B cell (primary cell): Measurements from ENCODE around the gene MED16. TPM values are rescaled to one million over a fixed set of nuclear protein-coding genes. Genes with fewer than 3 reads are reported as not detected.
"Not testable (repeated sequence)": the region's sequence is repeated elsewhere in the genome, so short reads cannot be mapped to it uniquely, and the experiment has no call there.

Experiments
- ATAC-seq: fragments of 200-7000 bp; cut with Tn5 transposase; one replicate; pipeline ENCODE4 v1.10.0; 2021; ENCODE audit warnings: low read depth, mild to moderate bottlenecking, moderate number of reproducible peaks, moderate library complexity
- CTCF ChIA-PET: fragments of 350-600 bp; sonication (Branson Sonifier 250); formaldehyde crosslinking; loops from one replicate; lab custom pipeline; 2021; ENCODE audit warnings: antibody characterized with exemption, inconsistent platforms; lab: Charles Lee
- POLR2A ChIA-PET: fragments of 350-600 bp; sonication (Branson Sonifier 250); formaldehyde crosslinking; loops from one replicate; lab custom pipeline; 2021; ENCODE audit warnings: antibody characterized with exemption; lab: Charles Lee
- DNase-seq: peaks from one replicate; pipeline ENCODE4 v3.0.0; 2013
- H2AFZ ChIP-seq: 2 replicates; pipeline ENCODE4 v1.6.1; 2012; ENCODE audit warnings: mild to moderate bottlenecking, low read depth, low read length; ENCODE audit not compliant: insufficient read depth, poor library complexity, severe bottlenecking
- H3K27ac ChIP-seq, 2 donors: 1 replicate in 1 of 2; 2 replicates in 1 of 2; pipeline ENCODE4 v1.5.1; 2012 to 2013; ENCODE audit warnings: low read length in 2 of 2, mild to moderate bottlenecking in 2 of 2, moderate library complexity in 1 of 2
- H3K27me3 ChIP-seq, 4 experiments: fragments of 200-600 bp in 1 of 4; sonication (generic) in 1 of 4; replicated peaks in 1 of 4; 1 replicate in 2 of 4; 2 replicates in 2 of 4; pipeline versions ENCODE4 v1.6.1 to v1.7.0; 2013 to 2016; ENCODE audit warnings: low read length in 3 of 4, mild to moderate bottlenecking in 2 of 4, mixed read lengths in 1 of 4, moderate library complexity in 1 of 4; ENCODE audit not compliant: insufficient read depth in 4 of 4, control insufficient read depth in 3 of 4; ENCODE audit errors: control extremely low read depth in 1 of 4
- H3K36me3 ChIP-seq, 2 experiments: replicated peaks in 1 of 2; 1 replicate in 1 of 2; 2 replicates in 1 of 2; pipeline versions ENCODE4 v1.6.1 to v1.7.1; 2013; ENCODE audit warnings: low read length in 1 of 2; ENCODE audit not compliant: insufficient read depth in 2 of 2, control insufficient read depth in 1 of 2; ENCODE audit errors: control extremely low read depth in 1 of 2, extremely low read depth in 1 of 2
- H3K4me1 ChIP-seq, 2 donors: fragments of 200-600 bp in 1 of 2; sonication (generic) in 1 of 2; 1 replicate in 1 of 2; 2 replicates in 1 of 2; pipeline versions ENCODE4 v1.5.1 to v1.6.1; 2013 to 2017; ENCODE audit warnings: low read length in 2 of 2; ENCODE audit not compliant: control insufficient read depth in 2 of 2, insufficient read depth in 2 of 2
- H3K4me2 ChIP-seq: replicated peaks from 2 replicates; pipeline ENCODE3; 2012; ENCODE audit warnings: mild to moderate bottlenecking, low read depth, low read length; ENCODE audit not compliant: poor library complexity, severe bottlenecking
- H3K4me3 ChIP-seq, 5 experiments: fragments of 200-600 bp in 1 of 5; sonication (generic) in 1 of 5; 1 replicate in 3 of 5; 2 replicates in 2 of 5; pipeline versions ENCODE4 v1.5.1 to v1.7.0; 2011 to 2016; ENCODE audit warnings: low read length in 4 of 5, mild to moderate bottlenecking in 4 of 5, low read depth in 2 of 5, control low read depth in 1 of 5, moderate library complexity in 1 of 5; ENCODE audit not compliant: insufficient read depth in 1 of 5; ENCODE audit errors: control extremely low read depth in 1 of 5, extremely low read depth in 1 of 5
- H3K79me2 ChIP-seq: fragments of 200-600 bp; sonication (generic); one replicate; pipeline ENCODE4 v1.6.0; 2016; ENCODE audit warnings: low read length; ENCODE audit not compliant: control insufficient read depth, insufficient read depth
- H3K9ac ChIP-seq: fragments of 200-600 bp; sonication (generic); 2 replicates; pipeline ENCODE4 v1.6.1; 2017; ENCODE audit warnings: mild to moderate bottlenecking, low read length, moderate library complexity
- H3K9me3 ChIP-seq, 3 donors: one replicate each; pipeline versions ENCODE4 v1.6.1 to v1.7.1; 2013; ENCODE audit warnings: low read length in 2 of 3; ENCODE audit not compliant: control insufficient read depth in 2 of 3, insufficient read depth in 1 of 3; ENCODE audit errors: control extremely low read depth in 1 of 3
- H4K20me1 ChIP-seq: 2 replicates; pipeline ENCODE4 v1.6.0; 2012; ENCODE audit warnings: mild to moderate bottlenecking, low read length; ENCODE audit not compliant: insufficient read depth, control insufficient read depth, poor library complexity, severe bottlenecking
- H3K27ac Mint-ChIP-seq: one replicate; pipeline ENCODE4 v1.8.0; 2021; ENCODE audit warnings: mixed read lengths
- H3K27me3 Mint-ChIP-seq: one replicate; pipeline ENCODE4 v1.8.0; 2021; ENCODE audit warnings: mixed read lengths
- H3K4me1 Mint-ChIP-seq: one replicate; pipeline ENCODE4 v1.8.0; 2021; ENCODE audit warnings: mixed read lengths
- H3K4me3 Mint-ChIP-seq: one replicate; pipeline ENCODE4 v1.8.0; 2021; ENCODE audit warnings: mixed read lengths
- H3K9me3 Mint-ChIP-seq: one replicate; pipeline ENCODE4 v1.8.0; 2022; ENCODE audit warnings: mixed read lengths; ENCODE audit not compliant: insufficient read depth
- CTCF ChIP-seq: fragments of 200-600 bp; IDR thresholded peaks from one replicate; pipeline ENCODE4 v1.8.0; 2022; ENCODE audit warnings: antibody characterized with exemption, mild to moderate bottlenecking
- EZH2 ChIP-seq: IDR thresholded peaks from 2 replicates; pipeline ENCODE4 v1.6.1; 2012; ENCODE audit warnings: borderline replicate concordance, low read depth, mild to moderate bottlenecking, moderate library complexity, low read length; ENCODE audit not compliant: insufficient read depth, poor library complexity, severe bottlenecking
- WGBS: methylation state at CpG from one replicate; pipeline ENCODE4 v1.1.5; 2013; ENCODE audit warnings: missing lambda C conversion rate; ENCODE audit not compliant: insufficient coverage; 5-methylcytosine and 5-hydroxymethylcytosine counted together
- intact Hi-C: fragments of 100-400 bp; cut with micrococcal nuclease; formaldehyde crosslinking; loops from one replicate; pipeline ENCODE4 v1.10.0; 2022
- polyA plus RNA-seq: library from polyadenylated mRNA; depleted of rRNA; stranded (reverse); fragments of >200 nt; gene quantifications from 2 replicates; pipeline ENCODE4 v1.2.3, GENCODE V29; 2012
- total RNA-seq, 2 donors: library from RNA; stranded (reverse); fragments of 120-200 nt in 1 of 2; gene quantifications; 1 replicate in 1 of 2; 2 replicates in 1 of 2; pipeline versions ENCODE4 v1.2.3 to v1.2.4, GENCODE V29; 2013 to 2022

Gene MED16
- total and polyA plus RNA-seq, 2 donors (not counting 1 experiment from before 2014, with no cell fraction given): 85.0 to 85.3 TPM

- Mint-ChIP-seq H3K9me3 (no peaks in the 10 kb centered on the region), H3K4me3 (no peak overlapping the region), H3K27me3 (no peaks in the 10 kb centered on the region), H3K4me1 (no peaks in the 10 kb centered on the region), H3K27ac (no peak overlapping the region)
- Histone ChIP-seq H4K20me1 (peaks cover 40% of the 10 kb centered on the region), H3K79me2 (peaks cover 46% of the 10 kb centered on the region), H2AFZ (no peak overlapping the region), H3K9ac (no peak overlapping the region), H3K27me3 (no peaks in the 10 kb centered on the region), H3K9me3 (peaks cover 0 to 3% (median 0%) of the 10 kb centered on the region in 3 donors), H3K4me3 (no peak overlapping the region), H3K27ac (no peak overlapping the region), H3K4me2 (no peak overlapping the region), H3K4me1 (peaks cover 0 to 3% of the 10 kb centered on the region in 2 donors), H3K36me3 (peaks cover 0 to 49% of the 10 kb centered on the region in 2 experiments)
- 93% methylated on average over 33 of the region's 37 CpGs for WGBS
- ChIA-PET CTCF (interaction anchor here (1.4 kb wide), 1 partner anchor 29 kb away, joined by 4 read pairs; no protein-coding TSS in a partner anchor), POLR2A (interaction anchor here (1.4 kb wide), 1 partner anchor 29 kb away, joined by 10 read pairs; no protein-coding TSS in a partner anchor)
- intact Hi-C loops: no loop called here
- TF ChIP-seq CTCF: no peak
- TF ChIP-seq EZH2: no peak
- ATAC-seq: no peak
- no peak for DNase-seq
These were observed 13.1 kb downstream of the MED16 start for GRCh38 chr19:879711-880438.

GRCh38 chr19:878751-879561 lies 14.0 kb downstream of the MED16 start:
- H4K20me1 ChIP-seq: peaks cover 33% of the 10 kb centered on the region
- H3K9me3 Mint-ChIP-seq, H3K4me3 Mint-ChIP-seq, H2AFZ ChIP-seq, H3K9ac ChIP-seq, H3K27me3 Mint-ChIP-seq, intact Hi-C loops, H3K4me1 Mint-ChIP-seq, DNase-seq, H3K4me1 ChIP-seq, H3K9me3 ChIP-seq, H3K27me3 ChIP-seq, H3K27ac ChIP-seq, H3K4me2 ChIP-seq, H3K27ac Mint-ChIP-seq, ATAC-seq, H3K4me3 ChIP-seq: not testable (repeated sequence)
- ChIA-PET CTCF (interaction anchor here (1.0 to 1.4 kb wide), 2 partner anchors 23 to 30 kb away, joined by 3 to 4 read pairs; no protein-coding TSS in a partner anchor), POLR2A (interaction anchor here (1.4 kb wide), 1 partner anchor 30 kb away, joined by 10 read pairs; no protein-coding TSS in a partner anchor)
- 89% methylated on average over 13 of the region's 24 CpGs for WGBS
- H3K79me2 ChIP-seq: peaks cover 39% of the 10 kb centered on the region
- peaks cover 0 to 40% of the 10 kb centered on the region in 2 experiments for H3K36me3 ChIP-seq

- DNase-seq, H3K4me1 ChIP-seq, H3K27me3 ChIP-seq, H3K9ac ChIP-seq, H3K9me3 ChIP-seq, H3K4me3 Mint-ChIP-seq, H2AFZ ChIP-seq, H3K9me3 Mint-ChIP-seq, intact Hi-C loops, ATAC-seq, H3K4me3 ChIP-seq, H3K4me2 ChIP-seq, H3K27ac Mint-ChIP-seq, H3K27me3 Mint-ChIP-seq, H3K4me1 Mint-ChIP-seq, H3K27ac ChIP-seq: not testable (repeated sequence)
- POLR2A ChIA-PET: interaction anchor here (0.6 to 1.4 kb wide), 4 partner anchors 15 to 196 kb away, joined by 3 to 10 read pairs (median 4); no protein-coding TSS in a partner anchor
- CTCF ChIA-PET: interaction anchor here (1.0 kb wide), 1 partner anchor 22 kb away, joined by 3 read pairs; no protein-coding TSS in a partner anchor
- Histone ChIP-seq H4K20me1 (peaks cover 37% of the 10 kb centered on the region), H3K36me3 (peaks cover 0 to 35% of the 10 kb centered on the region in 2 experiments), H3K79me2 (peaks cover 33% of the 10 kb centered on the region)
- 94% methylated on average over 11 of the region's 23 CpGs for WGBS
These were observed 14.9 kb downstream of the MED16 start for GRCh38 chr19:877992-878660.
